GM19468 (cell line): ENCODE results near the gene CFAP74.

ENCODE experiments used
- ATAC-seq: cut with Tn5 transposase; IDR thresholded peaks from one replicate; pipeline ENCODE4 v1.9.1; 2021; ENCODE audit warnings: mild to moderate bottlenecking, moderate library complexity, moderate number of reproducible peaks; ENCODE audit not compliant: unreplicated experiment; ENCODE audit errors: extremely low read depth

The CFAP74 gene

GRCh38 chr1:1957533-1957961 lies 46.0 kb downstream of the CFAP74 start:
- no peak for ATAC-seq

GRCh38 chr1:1956586-1957532 lies 46.7 kb downstream of the CFAP74 start:
- no peak for ATAC-seq

- ATAC-seq = no peak
These were observed 47.5 kb downstream of the CFAP74 start for GRCh38 chr1:1956101-1956500.

- no peak for ATAC-seq
These were observed 47.9 kb downstream of the CFAP74 start for GRCh38 chr1:1955621-1956094.

GRCh38 chr1:1954831-1955441 lies 48.6 kb downstream of the CFAP74 start:
- ATAC-seq = no peak

- ATAC-seq = no peak
These were observed 49.6 kb downstream of the CFAP74 start for GRCh38 chr1:1954015-1954414.

GRCh38 chr1:1950940-1951339 lies 52.6 kb downstream of the CFAP74 start:
- no peak for ATAC-seq

- ATAC-seq = no peak
These were observed 54.8 kb downstream of the CFAP74 start for GRCh38 chr1:1948783-1949182.

GRCh38 chr1:1947493-1947892 lies 56.1 kb downstream of the CFAP74 start:
- no peak for ATAC-seq

- ATAC-seq = no peak
These were observed 57.0 kb downstream of the CFAP74 start for GRCh38 chr1:1946540-1946939.

GRCh38 chr1:1945782-1946393 lies 57.7 kb downstream of the CFAP74 start:
- no peak for ATAC-seq

- ATAC-seq = no peak
These were observed 59.6 kb downstream of the CFAP74 start for GRCh38 chr1:1943834-1944570.

- ATAC-seq = no peak
These were observed 60.6 kb downstream of the CFAP74 start for GRCh38 chr1:1942753-1943656.

GRCh38 chr1:1941868-1942752 lies 61.5 kb downstream of the CFAP74 start:
- no peak for ATAC-seq

GRCh38 chr1:1941211-1941841 lies 62.3 kb downstream of the CFAP74 start:
- no peak for ATAC-seq

- no peak for ATAC-seq
These were observed 63.5 kb downstream of the CFAP74 start for GRCh38 chr1:1940123-1940425.

GRCh38 chr1:1939296-1940122 lies 64.1 kb downstream of the CFAP74 start:
- no peak for ATAC-seq
